ENCODE results near the gene LSM3. TPM values are rescaled to one million over a fixed set of nuclear protein-coding genes. Genes with fewer than 3 reads are reported as not detected.

Gene LSM3
- total and polyA plus RNA-seq, 9 of the 15 experiments (the other 6 are each of a cell fraction or from before 2014, with no cell fraction given), result 33.8 to 203 (median 61.2) TPM

DNA sequence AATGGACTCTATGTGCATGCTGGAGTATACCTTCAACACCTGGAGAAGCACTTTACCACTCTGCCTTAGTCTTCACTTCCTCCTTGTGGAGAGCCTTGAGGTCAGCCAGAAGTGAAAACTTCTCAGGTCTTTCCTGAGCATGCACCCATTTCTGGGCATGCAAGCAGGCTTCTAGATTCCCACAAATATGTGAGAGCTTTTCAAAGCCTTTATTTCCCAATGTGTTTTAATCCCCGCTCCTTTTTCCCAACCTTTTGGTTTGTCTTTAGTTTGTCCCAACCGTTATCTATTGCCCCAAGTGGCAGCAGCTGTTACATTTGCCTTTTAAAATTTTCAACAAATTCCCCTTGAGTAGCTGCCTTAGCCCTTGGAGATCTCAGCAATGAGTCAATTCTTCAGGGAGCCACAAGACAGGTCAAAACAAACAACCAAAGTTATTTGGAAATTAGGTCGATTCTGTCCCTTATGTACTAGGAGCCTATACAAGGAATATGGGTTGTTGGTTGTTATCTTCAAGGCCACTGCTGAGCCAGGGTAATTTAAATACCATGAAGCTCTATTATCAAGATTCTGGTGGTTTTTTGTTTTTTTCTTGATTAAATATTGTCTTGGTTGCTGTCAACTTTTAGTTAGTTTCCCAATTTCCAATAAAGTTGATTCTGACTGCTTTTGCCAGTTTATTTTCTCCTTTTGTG lies 44.4 kb downstream of the LSM3 start (continued):
- TF ChIP-seq, protein P1, sequence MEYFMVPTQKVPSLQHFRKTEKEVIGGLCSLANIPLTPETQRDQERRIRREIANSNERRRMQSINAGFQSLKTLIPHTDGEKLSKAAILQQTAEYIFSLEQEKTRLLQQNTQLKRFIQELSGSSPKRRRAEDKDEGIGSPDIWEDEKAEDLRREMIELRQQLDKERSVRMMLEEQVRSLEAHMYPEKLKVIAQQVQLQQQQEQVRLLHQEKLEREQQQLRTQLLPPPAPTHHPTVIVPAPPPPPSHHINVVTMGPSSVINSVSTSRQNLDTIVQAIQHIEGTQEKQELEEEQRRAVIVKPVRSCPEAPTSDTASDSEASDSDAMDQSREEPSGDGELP (CRISPR knock-in tag; IDR thresholded peaks at IDR 0.05; ENCODE audit: borderline replicate concordance), result no peak
- TF ChIP-seq, protein P2, sequence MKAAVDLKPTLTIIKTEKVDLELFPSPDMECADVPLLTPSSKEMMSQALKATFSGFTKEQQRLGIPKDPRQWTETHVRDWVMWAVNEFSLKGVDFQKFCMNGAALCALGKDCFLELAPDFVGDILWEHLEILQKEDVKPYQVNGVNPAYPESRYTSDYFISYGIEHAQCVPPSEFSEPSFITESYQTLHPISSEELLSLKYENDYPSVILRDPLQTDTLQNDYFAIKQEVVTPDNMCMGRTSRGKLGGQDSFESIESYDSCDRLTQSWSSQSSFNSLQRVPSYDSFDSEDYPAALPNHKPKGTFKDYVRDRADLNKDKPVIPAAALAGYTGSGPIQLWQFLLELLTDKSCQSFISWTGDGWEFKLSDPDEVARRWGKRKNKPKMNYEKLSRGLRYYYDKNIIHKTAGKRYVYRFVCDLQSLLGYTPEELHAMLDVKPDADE (conservative IDR thresholded peaks at IDR 0.05; ENCODE audit: control insufficient read depth, low read depth, low read length), result no peak
- TF ChIP-seq TAF9B (IDR thresholded peaks at IDR 0.05; ENCODE audit: partially characterized antibody) (no peak), ZFPM2 (CRISPR knock-in tag; IDR thresholded peaks at IDR 0.05) (no peak), ZNF699 (CRISPR knock-in tag; IDR thresholded peaks at IDR 0.05; ENCODE audit: insufficient replicate concordance) (no peak), KDM1A (IDR thresholded peaks at IDR 0.05) (no peak), ZKSCAN1 (IDR thresholded peaks at IDR 0.05; ENCODE audit: low read depth, low read length) (no peak), ZNF766 (CRISPR knock-in tag; conservative IDR thresholded peaks at IDR 0.05) (peak; percentile 67; the same call in 1 of the 2 replicates)
- TF ChIP-seq, protein P3, sequence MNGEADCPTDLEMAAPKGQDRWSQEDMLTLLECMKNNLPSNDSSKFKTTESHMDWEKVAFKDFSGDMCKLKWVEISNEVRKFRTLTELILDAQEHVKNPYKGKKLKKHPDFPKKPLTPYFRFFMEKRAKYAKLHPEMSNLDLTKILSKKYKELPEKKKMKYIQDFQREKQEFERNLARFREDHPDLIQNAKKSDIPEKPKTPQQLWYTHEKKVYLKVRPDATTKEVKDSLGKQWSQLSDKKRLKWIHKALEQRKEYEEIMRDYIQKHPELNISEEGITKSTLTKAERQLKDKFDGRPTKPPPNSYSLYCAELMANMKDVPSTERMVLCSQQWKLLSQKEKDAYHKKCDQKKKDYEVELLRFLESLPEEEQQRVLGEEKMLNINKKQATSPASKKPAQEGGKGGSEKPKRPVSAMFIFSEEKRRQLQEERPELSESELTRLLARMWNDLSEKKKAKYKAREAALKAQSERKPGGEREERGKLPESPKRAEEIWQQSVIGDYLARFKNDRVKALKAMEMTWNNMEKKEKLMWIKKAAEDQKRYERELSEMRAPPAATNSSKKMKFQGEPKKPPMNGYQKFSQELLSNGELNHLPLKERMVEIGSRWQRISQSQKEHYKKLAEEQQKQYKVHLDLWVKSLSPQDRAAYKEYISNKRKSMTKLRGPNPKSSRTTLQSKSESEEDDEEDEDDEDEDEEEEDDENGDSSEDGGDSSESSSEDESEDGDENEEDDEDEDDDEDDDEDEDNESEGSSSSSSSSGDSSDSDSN (IDR thresholded peaks at IDR 0.05; ENCODE audit: borderline replicate concordance in 1 of 2, low read depth in 2 of 2, low read length in 2 of 2), result no peak
- TF ChIP-seq, protein P4, sequence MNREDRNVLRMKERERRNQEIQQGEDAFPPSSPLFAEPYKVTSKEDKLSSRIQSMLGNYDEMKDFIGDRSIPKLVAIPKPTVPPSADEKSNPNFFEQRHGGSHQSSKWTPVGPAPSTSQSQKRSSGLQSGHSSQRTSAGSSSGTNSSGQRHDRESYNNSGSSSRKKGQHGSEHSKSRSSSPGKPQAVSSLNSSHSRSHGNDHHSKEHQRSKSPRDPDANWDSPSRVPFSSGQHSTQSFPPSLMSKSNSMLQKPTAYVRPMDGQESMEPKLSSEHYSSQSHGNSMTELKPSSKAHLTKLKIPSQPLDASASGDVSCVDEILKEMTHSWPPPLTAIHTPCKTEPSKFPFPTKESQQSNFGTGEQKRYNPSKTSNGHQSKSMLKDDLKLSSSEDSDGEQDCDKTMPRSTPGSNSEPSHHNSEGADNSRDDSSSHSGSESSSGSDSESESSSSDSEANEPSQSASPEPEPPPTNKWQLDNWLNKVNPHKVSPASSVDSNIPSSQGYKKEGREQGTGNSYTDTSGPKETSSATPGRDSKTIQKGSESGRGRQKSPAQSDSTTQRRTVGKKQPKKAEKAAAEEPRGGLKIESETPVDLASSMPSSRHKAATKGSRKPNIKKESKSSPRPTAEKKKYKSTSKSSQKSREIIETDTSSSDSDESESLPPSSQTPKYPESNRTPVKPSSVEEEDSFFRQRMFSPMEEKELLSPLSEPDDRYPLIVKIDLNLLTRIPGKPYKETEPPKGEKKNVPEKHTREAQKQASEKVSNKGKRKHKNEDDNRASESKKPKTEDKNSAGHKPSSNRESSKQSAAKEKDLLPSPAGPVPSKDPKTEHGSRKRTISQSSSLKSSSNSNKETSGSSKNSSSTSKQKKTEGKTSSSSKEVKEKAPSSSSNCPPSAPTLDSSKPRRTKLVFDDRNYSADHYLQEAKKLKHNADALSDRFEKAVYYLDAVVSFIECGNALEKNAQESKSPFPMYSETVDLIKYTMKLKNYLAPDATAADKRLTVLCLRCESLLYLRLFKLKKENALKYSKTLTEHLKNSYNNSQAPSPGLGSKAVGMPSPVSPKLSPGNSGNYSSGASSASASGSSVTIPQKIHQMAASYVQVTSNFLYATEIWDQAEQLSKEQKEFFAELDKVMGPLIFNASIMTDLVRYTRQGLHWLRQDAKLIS (CRISPR knock-in tag; IDR thresholded peaks at IDR 0.05), result no peak
- TF ChIP-seq, protein P5, sequence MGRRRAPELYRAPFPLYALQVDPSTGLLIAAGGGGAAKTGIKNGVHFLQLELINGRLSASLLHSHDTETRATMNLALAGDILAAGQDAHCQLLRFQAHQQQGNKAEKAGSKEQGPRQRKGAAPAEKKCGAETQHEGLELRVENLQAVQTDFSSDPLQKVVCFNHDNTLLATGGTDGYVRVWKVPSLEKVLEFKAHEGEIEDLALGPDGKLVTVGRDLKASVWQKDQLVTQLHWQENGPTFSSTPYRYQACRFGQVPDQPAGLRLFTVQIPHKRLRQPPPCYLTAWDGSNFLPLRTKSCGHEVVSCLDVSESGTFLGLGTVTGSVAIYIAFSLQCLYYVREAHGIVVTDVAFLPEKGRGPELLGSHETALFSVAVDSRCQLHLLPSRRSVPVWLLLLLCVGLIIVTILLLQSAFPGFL (CRISPR knock-in tag; IDR thresholded peaks at IDR 0.05), result no peak

Measured in K562 (cell line).